Ovary (tissue), 10 donors: ENCODE data around the gene PLEKHH2. TPM values are rescaled to one million over a fixed set of nuclear protein-coding genes. Genes with fewer than 3 reads are reported as not detected.

Experiments used
- DNase-seq, 5 donors: peaks; one replicate each; pipeline ENCODE4 v3.0.0-alpha.2; 2019 to 2020
- H3K27ac ChIP-seq, 2 donors: fragments of 200-600 bp; one replicate each; pipeline versions ENCODE4 v1.5.1 to v1.8.0; 2019 to 2022
- H3K27me3 ChIP-seq: fragments of 200-600 bp; one replicate; pipeline ENCODE4 v1.8.0; 2022
- H3K36me3 ChIP-seq: fragments of 200-600 bp; sonication (generic); one replicate; pipeline ENCODE4 v1.5.1; 2019
- H3K4me1 ChIP-seq: one replicate; pipeline ENCODE4 v1.8.1; 2013; ENCODE audit warnings: mild to moderate bottlenecking, moderate library complexity; ENCODE audit not compliant: insufficient read depth
- H3K4me3 ChIP-seq: fragments of 200-600 bp; sonication (generic); one replicate; pipeline ENCODE4 v1.5.1; 2017
- H3K9me3 ChIP-seq, 2 donors: fragments of 200-600 bp in 1 of 2; sonication (generic) in 1 of 2; one replicate each; pipeline versions ENCODE4 v1.5.1 to v1.8.1; 2013 to 2019; ENCODE audit warnings: mild to moderate bottlenecking in 1 of 2, moderate library complexity in 1 of 2
- CTCF ChIP-seq, 3 donors: fragments of 450-650 bp in 2 of 3; fragments of 200-600 bp in 1 of 3; IDR thresholded peaks; one replicate each; pipeline versions ENCODE4 v1.5.1 to v1.8.0; 2016 to 2022; ENCODE audit warnings: antibody characterized with exemption in 3 of 3, mild to moderate bottlenecking in 1 of 3
- EP300 ChIP-seq: sonication (generic); formaldehyde crosslinking; IDR thresholded peaks from one replicate; pipeline ENCODE4 v1.6.1; 2017; ENCODE audit warnings: antibody characterized with exemption
- POLR2A ChIP-seq: fragments of 450-650 bp; IDR thresholded peaks from one replicate; pipeline ENCODE4 v1.6.1; 2017; ENCODE audit warnings: antibody characterized with exemption, mild to moderate bottlenecking, moderate library complexity
- WGBS, 3 donors: extraction: QIAGEN DNeasy Blood & Tissue Kit in 1 of 3; methylation state at CpG; one replicate each; pipeline versions ENCODE4 v1.1.5 to v1.1.7; 2013 to 2017; 5-methylcytosine and 5-hydroxymethylcytosine counted together
- intact Hi-C, 4 donors: fragments of 100-400 bp; cut with DNase I; formaldehyde crosslinking; loops; one replicate each; pipeline versions ENCODE4 v1.11.0 to v1.15.1; 2022 to 2023
- long read RNA-seq, 3 donors: library from polyadenylated mRNA in 2 of 3; unstranded in 2 of 3; transcript quantifications; one replicate each; pipeline ENCODE4 v2.0.0 and lab custom pipeline, GENCODE V29; 2021 to 2026
- polyA plus RNA-seq, 2 donors: library from polyadenylated mRNA; stranded (reverse); fragments of 200-250 nt in 1 of 2; fragments of 350-450 nt in 1 of 2; fragmentation: Illumina TruSeq in 1 of 2; extraction: RNeasy Lipid Tissue Mini Kit (QIAGEN cat#74804) in 1 of 2; gene quantifications; one replicate each; pipeline ENCODE4 v1.2.3, GENCODE V29; 2013 to 2014
- total RNA-seq, 7 donors: library from RNA; depleted of rRNA in 2 of 7; stranded (reverse); fragments of >200 nt in 2 of 7; fragmentation: NEBNext Ultra II Directional in 3 of 7; extraction: Animal tissue kit (Norgen Biotek cat#: 25700) in 3 of 7; gene quantifications; one replicate each; pipeline versions ENCODE4 v1.1.0 to v1.2.4, GENCODE V29; 2016 to 2023
- donor health status: DM: no; HTN: no; CAD: no; lungs with moderate emphysema.
- donor health status: DM: no; HTN: no; CAD: no.
- donor health status: Bipolar disorder and iron deficiency.
- donor health status: DM: yes; HTN: yes; CAD: no.
- donor health status: DM: no; HTN: no; CAD: no.
- donor health status: DM: yes; HTN: yes; CAD: no.

Gene PLEKHH2
- total RNA-seq, result 10 to 100 TPM; 26.4 to 66.5 (median 39.5) TPM
- 10 to 100 TPM; 15.8 to 25.9 TPM for polyA plus RNA-seq
- long read RNA-seq, donor 1, partial matches to known transcripts, result 19 of 28 reads
- long read RNA-seq, donor 1, other reads (novel, unspliced or antisense), result 9 of 28 reads
- long read RNA-seq, donor 2, partial matches to known transcripts, result 14 of 15 reads
- long read RNA-seq, donor 2, other reads (novel, unspliced or antisense), result 0 of 15 reads
- long read RNA-seq, donor 3, full-length matches to known transcripts, result 3 of 16 reads
- long read RNA-seq, donor 3, partial matches to known transcripts, result 6 of 16 reads
- long read RNA-seq, donor 3, other reads (novel, unspliced or antisense), result 7 of 16 reads

DNA sequence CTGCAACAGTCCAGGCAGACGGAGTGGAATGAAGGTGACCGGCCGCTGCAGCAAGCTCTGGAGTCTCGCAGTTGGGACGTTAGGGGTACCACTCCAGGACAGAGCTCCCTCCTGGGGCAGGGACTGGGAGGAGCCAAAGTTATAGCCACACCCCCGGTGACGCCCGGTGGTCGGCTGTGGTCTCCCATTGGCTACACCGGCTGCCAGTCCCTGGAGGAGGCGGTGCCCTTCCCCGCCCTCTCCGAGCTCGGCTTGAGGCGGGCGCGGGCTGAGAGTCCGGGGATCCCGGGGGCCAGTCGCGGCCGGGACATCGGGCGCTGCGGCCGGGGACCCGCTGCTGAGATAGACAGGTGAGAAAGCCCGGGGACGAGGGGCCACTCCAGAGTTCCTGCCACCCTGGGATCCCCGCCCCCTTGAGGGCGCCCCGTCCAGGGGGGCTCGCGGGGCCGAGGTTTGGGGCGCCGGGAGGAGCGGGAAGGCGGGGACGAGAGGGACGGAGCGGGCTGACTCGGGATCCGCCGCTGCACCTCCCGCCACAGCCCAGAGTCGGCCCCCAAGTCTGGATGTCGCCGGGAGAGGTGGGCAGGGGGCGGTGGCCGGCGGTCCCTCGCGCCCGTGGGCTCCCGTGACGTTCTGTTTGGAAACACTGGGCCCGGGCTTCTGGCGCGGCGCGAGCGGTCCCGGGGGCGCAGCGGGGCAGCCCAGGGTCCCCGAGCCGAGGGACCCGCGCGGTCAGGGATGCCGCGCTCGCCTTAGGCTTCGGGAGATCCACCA, at the start of gene PLEKHH2:
TSS of gene PLEKHH2 (plus strand) at position 231 of the 774 bp plus-strand sequence. CDS start 7,414 bp downstream, outside the sequence.
- TF ChIP-seq CTCF (IDR thresholded peaks at IDR 0.05) (no peak), EP300 (no peak), POLR2A (peak; percentile 87)
- Histone ChIP-seq H3K4me1 (no peaks in the 10 kb centered on the region), H3K27me3 (no peaks in the 10 kb centered on the region), H3K4me3 (peak within 1 kb of the TSS; percentile 99), H3K9me3 (no peaks in the 10 kb centered on the region), H3K36me3 (no peaks in the 10 kb centered on the region), H3K27ac (peak within 1 kb of the TSS; percentile 72 to 93)
- peak; percentile 94 to 98 (median 97) for DNase-seq
- WGBS, 3 donors, result 0% methylated on average over 56 to 75 of the region's 75 CpGs
- intact Hi-C loops, result no loop called here

GRCh38 chr2:43592443-43592842, 44.6 kb upstream of the PLEKHH2 start:
- no peaks in the 10 kb centered on the region for H3K27me3 ChIP-seq
- no peak for DNase-seq
- H3K9me3 ChIP-seq, result no peaks in the 10 kb centered on the region
- intact Hi-C loops, result no loop called here
- TF ChIP-seq EP300 (no peak), CTCF (IDR thresholded peaks at IDR 0.05) (no peak), POLR2A (no peak)
- no peak overlapping the region for H3K27ac ChIP-seq
- peaks cover 3% of the 10 kb centered on the region for H3K4me1 ChIP-seq
- no peak overlapping the region for H3K4me3 ChIP-seq
- H3K36me3 ChIP-seq, result no peaks in the 10 kb centered on the region

GRCh38 chr2:43593254-43593653, 43.8 kb upstream of the PLEKHH2 start:
- no peak for DNase-seq
- intact Hi-C loops, result no loop called here
- TF ChIP-seq EP300 (no peak), POLR2A (no peak), CTCF (IDR thresholded peaks at IDR 0.05) (no peak)

GRCh38 chr2:43594875-43595274, 42.2 kb upstream of the PLEKHH2 start:
- no peak overlapping the region for H3K27ac ChIP-seq
- WGBS, 3 donors, result 84 to 89% (median 89%) methylated on average over 3 of the region's 3 CpGs
- intact Hi-C loops, result no loop called here

More at GRCh38 chr2:43593254-43593653, 43.8 kb upstream of the PLEKHH2 start:
- Histone ChIP-seq H3K27me3 (no peaks in the 10 kb centered on the region), H3K4me1 (peaks cover 3% of the 10 kb centered on the region), H3K36me3 (no peaks in the 10 kb centered on the region), H3K9me3 (no peaks in the 10 kb centered on the region), H3K27ac (no peak overlapping the region), H3K4me3 (no peak overlapping the region)
- 80 to 84% (median 80%) methylated on average over 3 of the region's 3 CpGs for WGBS, 3 donors

More at GRCh38 chr2:43594875-43595274, 42.2 kb upstream of the PLEKHH2 start:
- Histone ChIP-seq H3K9me3 (no peaks in the 10 kb centered on the region), H3K36me3 (no peaks in the 10 kb centered on the region), H3K4me1 (peaks cover 3% of the 10 kb centered on the region), H3K4me3 (peak overlapping the region; percentile 94), H3K27me3 (no peaks in the 10 kb centered on the region)
- TF ChIP-seq CTCF (IDR thresholded peaks at IDR 0.05) (no peak), EP300 (no peak), POLR2A (no peak)
- no peak for DNase-seq
